Right lobe of liver (tissue), 4 donors: ENCODE data around the gene SH3GL1.

Source experiments
- POLR2A ChIP-seq: fragments of 450-650 bp; IDR thresholded peaks from one replicate; pipeline ENCODE4 v1.6.1; 2017; ENCODE audit warnings: antibody characterized with exemption, mild to moderate bottlenecking
- TF ChIP-seq, protein P1 (sequence below), 4 donors: fragments of 200-600 bp in 3 of 4; fragments of 450-650 bp in 1 of 4; IDR thresholded peaks; one replicate each; pipeline versions ENCODE4 v1.5.1 to v1.8.0; 2016 to 2022; ENCODE audit warnings: antibody characterized with exemption in 4 of 4, mild to moderate bottlenecking in 2 of 4
- donor health status: DM: no; HTN: no; CAD: no.
- donor health status: DM: no; HTN: no; CAD: no.
- donor health status: DM: no; HTN: yes; CAD: no.

DNA sequence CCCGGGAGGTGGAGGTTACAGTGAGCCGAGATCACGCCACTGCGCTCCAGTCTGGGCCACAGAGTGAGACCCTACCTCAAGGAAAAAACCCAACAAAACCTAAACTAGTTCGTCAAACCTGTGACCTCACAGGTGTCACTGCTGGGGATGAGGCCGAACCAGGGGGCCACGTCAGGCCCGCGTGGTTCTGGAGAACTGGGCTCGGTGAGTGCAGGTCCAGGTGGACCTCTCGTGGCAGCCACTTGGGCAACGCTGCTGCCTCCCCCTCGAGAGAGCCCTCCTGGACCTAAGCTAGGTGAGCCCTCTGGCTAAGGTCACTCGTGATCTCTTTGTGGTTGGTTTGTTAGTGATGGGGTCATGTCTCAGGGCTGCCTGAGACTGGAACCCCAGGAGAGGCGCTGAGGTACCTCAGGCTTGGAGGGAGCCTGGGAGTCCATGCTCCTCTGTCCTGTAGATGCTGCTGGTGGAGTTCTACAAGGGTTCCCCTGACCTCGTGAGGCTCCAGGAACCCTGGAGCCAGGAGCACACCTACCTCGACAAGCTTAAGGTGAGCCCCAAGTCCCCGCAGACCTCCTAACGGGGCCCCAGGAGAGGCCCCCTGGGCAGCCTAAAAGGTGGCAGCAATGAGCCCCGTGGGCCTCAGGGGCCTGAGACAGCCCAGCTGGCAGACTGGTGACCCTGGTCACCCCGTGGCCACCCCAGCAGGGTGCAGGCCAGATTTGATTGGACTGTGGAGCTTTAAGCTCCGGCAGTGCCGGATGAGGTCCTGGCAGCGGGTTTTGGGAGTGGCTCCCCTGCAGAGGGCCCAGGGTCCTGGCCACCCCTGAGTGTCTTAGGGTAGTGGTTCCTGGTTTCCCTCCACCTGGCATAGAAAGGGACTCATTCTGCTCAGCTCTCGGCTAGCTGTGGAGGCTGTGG lies 41.4 kb downstream of the SH3GL1 start:
- TF ChIP-seq, protein P1, sequence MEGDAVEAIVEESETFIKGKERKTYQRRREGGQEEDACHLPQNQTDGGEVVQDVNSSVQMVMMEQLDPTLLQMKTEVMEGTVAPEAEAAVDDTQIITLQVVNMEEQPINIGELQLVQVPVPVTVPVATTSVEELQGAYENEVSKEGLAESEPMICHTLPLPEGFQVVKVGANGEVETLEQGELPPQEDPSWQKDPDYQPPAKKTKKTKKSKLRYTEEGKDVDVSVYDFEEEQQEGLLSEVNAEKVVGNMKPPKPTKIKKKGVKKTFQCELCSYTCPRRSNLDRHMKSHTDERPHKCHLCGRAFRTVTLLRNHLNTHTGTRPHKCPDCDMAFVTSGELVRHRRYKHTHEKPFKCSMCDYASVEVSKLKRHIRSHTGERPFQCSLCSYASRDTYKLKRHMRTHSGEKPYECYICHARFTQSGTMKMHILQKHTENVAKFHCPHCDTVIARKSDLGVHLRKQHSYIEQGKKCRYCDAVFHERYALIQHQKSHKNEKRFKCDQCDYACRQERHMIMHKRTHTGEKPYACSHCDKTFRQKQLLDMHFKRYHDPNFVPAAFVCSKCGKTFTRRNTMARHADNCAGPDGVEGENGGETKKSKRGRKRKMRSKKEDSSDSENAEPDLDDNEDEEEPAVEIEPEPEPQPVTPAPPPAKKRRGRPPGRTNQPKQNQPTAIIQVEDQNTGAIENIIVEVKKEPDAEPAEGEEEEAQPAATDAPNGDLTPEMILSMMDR (IDR thresholded peaks at IDR 0.05): no peak
- no peak for TF ChIP-seq POLR2A
